Frontal cortex (tissue), 4 donors: ENCODE results near the gene TMEM150B. TPM values are rescaled to one million over a fixed set of nuclear protein-coding genes. Genes with fewer than 3 reads are reported as not detected.

Experiments used
- DNase-seq, 2 donors: peaks; one replicate each; pipeline ENCODE4 v3.0.0; 2012; ENCODE audit warnings: low spot score in 2 of 2
- FAIRE-seq: peaks from 2 replicates; lab custom pipeline; 2012; peaks lifted over from hg19 to GRCh38; lab: Jason Lieb, UNC
- total RNA-seq: library from RNA; depleted of rRNA; stranded (reverse); fragments of >200 nt; gene quantifications from one replicate; pipeline ENCODE4 v1.2.3, GENCODE V29; 2014
- donor health status: control.
- donor health status: control.
- donor health status: control.

The TMEM150B gene
- total RNA-seq: not detected

DNA sequence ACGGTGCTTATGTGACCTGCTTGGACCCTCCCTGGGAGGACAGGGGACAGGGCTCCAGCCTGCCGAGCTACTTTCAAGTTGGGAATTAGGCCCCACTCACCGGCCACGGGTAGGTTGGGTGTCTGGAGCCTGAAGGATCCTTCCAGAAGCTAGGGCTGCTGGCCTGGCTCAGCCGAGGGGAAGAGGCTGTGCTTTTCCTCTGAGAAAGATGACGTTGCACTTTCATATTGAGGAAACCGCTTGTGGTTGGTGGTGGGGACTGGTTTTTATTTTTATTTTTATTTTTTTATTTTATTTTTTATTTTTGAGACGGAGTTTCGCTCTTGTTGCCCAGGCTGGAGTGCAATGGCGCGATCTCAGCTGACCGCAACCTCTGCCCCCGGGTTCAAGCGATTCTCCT is at the start of gene TMEM150B:
Gene TMEM150B, minus strand, starts transcription at position 170 of the 400 bp plus-strand sequence. CDS start 4,305 bp downstream, outside the sequence.
- FAIRE-seq: no peak

DNA sequence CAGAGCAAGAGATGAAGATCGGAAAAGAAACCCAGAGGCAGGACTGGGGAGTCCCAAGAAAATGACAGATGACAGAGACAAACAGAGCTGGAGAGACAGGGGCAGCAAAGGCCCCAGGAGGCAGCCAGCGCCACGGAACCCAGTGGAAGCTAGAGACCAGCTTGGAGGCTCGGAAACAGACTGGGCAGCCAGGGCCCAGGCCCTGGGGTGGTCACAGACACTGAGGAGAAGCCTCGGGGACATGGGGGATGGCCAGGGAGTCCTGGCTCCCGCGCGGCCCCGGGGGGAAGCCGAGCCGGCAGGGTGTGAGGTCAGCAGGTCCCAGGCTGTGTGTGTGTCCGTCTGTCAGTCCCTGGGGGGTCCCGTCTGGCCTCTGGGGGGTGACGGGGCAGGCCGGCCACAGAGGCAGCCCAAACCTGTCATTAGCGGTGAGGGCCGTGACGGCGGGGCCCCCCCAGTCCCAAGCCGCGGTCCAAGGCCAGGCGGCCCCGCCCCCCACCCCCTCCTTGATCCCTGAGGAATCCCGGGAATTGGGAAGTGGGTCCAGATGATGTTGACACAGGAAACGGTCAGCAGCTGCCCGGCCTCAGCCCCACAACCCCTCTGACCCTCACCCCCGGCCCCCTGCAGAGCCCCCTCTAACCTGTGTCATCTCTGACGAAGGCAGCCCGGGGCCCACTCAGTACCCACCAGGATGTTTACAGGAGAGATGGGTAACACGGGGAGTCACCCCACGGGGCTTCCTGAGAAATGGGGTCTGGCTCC is 49.0 kb upstream of the TMEM150B start:
- DNase-seq: no peak
- FAIRE-seq: no peak

More for the DNA sequence above, at the start of gene TMEM150B:
- no peak for DNase-seq

- FAIRE-seq (no peak), DNase-seq (no peak)
These were observed 48.3 kb upstream of the TMEM150B start for GRCh38 chr19:55373306-55373992.

- DNase-seq: no peak
- FAIRE-seq: no peak
These were observed 47.4 kb upstream of the TMEM150B start for GRCh38 chr19:55372316-55373081.

DNA sequence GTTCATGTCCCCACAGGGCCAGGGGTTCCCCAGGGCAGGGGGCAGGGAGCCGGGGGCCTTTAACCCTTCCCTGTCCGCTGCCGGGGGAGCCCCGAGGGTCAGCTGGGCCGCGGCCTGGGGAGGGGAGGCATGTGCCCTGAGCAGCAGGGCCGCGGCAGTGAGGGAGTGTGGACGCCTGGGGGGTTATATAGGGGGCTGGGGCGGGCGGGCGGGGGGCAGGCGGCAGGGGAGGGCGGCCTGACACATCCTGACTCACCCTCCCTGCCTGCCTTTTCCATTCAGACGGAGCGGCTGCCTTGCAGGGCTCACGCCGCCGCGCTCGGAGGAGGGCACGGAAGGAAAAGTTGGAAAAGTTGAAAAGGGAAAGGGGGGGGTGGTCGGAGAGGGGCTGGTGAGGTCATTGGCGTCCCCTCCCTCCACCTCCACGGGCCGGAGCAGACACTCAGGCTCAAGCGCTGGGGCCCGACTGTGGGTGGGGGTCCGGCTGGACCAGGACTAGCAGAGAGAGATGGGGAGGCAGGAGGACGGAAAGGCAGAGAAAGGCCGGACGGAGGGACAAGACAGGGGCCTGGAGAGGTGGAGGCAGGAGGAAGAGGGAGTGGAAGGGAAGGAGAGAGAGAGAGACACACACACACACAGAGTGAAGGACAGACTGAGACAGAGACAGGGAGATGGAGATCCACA is 45.3 kb upstream of the TMEM150B start, which contains the start of gene IL11:
Gene IL11, minus strand, starts transcription at position 159 of the 684 bp plus-strand sequence. Its CDS starts 153 bp downstream, at position 6.
- FAIRE-seq: no peak
- DNase-seq: no peak

GRCh38 chr19:55369653-55370304 is 44.6 kb upstream of the TMEM150B start:
- FAIRE-seq (no peak), DNase-seq (peak; percentile 68 to 86)

DNA sequence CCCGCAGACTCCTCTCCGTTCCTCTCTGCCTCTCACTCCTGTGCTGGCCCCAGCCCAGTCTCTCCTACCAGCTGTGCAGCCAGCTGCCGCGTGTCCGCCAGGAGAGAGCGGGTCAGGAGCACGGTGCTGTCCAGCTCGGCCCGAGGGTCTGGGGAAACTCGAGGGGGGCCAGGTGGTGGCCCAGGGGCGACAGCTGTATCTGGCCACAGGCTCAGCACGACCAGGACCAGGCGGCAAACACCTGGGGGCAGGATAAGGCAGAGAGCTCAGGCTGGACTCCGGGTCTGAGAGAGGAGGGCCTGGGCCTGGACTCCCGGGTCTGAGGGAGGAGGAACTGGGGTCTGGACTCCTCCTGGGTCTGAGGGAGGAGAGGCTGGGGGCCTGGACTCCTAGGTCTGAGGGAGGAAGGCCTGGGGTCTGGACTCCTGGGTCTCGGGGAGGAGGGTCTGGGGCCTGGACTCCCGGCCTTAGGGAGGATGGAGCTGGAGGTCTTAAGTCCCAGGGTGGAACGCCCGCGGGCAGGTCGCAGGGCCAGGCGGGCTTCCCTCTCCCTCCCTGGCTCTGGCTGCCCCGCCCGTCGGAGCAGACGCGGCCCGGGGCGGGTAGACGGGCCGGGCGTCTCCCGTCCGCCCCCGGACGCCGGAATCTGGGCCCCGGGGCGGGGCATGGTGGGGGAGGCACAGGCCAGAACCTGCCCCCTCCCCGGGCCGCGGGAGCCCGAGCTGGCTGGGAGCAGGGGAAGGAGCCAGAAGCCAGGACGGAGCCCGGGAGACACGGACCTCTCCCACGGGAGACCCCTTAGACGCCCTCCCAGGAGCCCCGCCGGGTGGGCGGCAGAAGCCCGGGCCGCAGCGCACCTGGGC is 43.8 kb upstream of the TMEM150B start:
- no peak for DNase-seq
- FAIRE-seq: no peak

GRCh38 chr19:55368106-55368505 is 43.0 kb upstream of the TMEM150B start:
- DNase-seq: no peak
- no peak for FAIRE-seq

DNA sequence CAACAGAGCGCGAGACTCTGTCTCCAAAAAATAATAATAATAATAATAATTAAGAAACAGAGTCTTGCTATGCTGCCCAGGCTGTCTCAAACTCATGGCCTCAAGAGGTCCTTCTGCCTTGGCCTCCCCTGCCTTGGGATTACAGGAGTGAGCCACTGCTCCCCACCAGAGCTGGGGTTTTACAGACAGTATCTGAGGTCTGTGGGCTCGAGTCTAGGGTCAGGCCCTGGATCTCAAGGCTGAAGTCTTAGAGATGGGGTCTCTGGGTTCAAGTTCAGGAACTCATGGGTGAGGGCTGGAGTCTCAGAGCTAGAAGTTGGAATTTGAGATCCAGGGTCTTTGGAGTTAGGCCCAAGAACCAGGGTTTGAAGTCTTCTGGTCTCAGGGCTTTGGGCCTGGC is 41.6 kb upstream of the TMEM150B start:
- FAIRE-seq (no peak), DNase-seq (no peak)

DNA sequence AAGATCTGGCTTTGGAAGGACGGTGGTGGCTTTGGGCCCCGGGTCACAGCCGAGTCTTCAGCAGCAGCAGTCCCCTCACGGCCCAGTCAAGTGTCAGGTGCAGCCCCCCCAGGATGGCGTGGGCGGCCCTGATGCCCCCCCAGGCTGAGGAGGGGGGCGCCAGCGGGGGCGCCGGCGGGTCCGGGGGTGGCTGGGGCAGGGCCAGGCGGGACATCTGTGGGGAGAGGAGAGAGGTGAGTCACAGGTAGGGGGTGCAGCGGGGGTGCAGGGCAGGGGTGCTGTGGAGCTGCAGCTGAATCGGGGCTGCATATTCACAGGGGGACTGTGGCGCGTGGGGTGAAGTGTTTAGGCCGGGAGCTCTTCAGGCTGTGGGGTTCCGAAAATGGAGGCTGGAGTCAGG is 40.8 kb upstream of the TMEM150B start:
- FAIRE-seq: no peak
- DNase-seq: no peak

- DNase-seq (no peak), FAIRE-seq (no peak)
These were observed 40.1 kb upstream of the TMEM150B start for GRCh38 chr19:55365245-55365644.

GRCh38 chr19:55362990-55363716 is 38.0 kb upstream of the TMEM150B start, which contains the start of gene GARIN5B:
Gene GARIN5B, minus strand, starts transcription at chr19:55363260. Its CDS starts 194 bp downstream, at chr19:55363066.
- FAIRE-seq (no peak), DNase-seq (no peak)

DNA sequence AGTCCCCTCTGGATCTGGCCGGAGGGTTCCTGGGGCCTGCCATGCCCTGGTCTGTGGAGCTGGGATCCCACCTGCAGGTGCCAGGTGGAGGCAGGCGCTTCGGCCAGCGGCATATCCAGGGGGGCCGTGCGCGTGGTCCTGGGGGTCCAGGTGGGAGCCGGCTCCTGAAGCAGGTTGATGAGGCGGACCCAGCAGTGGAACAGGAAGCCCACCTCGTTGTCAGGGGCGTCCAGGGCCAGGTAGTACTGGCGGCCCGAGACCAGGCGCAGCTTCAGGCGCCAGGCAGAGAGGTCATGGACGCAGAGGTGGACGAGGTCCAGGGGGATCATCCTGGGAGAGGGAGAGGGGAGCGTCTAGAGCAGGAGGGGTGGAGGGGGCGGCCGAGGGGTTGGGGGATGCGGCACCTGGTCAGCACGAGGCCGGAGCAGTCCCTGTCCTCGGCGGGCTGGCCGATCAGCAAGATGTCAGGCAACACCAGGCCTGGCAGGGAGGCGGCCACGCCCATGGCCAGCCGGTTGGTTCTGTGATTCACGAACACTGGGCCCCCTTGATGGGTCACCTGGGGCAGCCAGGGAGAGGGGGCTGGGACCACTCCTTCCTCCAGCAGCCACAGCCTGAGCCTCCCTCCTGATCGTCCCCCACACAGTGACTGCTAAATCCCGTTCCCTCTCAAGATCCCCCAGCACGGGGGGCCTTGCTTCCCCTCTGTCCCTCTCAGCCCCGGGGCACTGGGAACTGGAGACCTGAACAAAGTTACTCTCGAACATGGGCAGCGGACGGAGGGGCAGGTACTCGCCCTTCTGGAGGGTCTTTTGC is 37.2 kb upstream of the TMEM150B start:
- DNase-seq (no peak), FAIRE-seq (no peak)

- FAIRE-seq (no peak), DNase-seq (no peak)
These were observed 35.8 kb upstream of the TMEM150B start for GRCh38 chr19:55360902-55361301.

DNA sequence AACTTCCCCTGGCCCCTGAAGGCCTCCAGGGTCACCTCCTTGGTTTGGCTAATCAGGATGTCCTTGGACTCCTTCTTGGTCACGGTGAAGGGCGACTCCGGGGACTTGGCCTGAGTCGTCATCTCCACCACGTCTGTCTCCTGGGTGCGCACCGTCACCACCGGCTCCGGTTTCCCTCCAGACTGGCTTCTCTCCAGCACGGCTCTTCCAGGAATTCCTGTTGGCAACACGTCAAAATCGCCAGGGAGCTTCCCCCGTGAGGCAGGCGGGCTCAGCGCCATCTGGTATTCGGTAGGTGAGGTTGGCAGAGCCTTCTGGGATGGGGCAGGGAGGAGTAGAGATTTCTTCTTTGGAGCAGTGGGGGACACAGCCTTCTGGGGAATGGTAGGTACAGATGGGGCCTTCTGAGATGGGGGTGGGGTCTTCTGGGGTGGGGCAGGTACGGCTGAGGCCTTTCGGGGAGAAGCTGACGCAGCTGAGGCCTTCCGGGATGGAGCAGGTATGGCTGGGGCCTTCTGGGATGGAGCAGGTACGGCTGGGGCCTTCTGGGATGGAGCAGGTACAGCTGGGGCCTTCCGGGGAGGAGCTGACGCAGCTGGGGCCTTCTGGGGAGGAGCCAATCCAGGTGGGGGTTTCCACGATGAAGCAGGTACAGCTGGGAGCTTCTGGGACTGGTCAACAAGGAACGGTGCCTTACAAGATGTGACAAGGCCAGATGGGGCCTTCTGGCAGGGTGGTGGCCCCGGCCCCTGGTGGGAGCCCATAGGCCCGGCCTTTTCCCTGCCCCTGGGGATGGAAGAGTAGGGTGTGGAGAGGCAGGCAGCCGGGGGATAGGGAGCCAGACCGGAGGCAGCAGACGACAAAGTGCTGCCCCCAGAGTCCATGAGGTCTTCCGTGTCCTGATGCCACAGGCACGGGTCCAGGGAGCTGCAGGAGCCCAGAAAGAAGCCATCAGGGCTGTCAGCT is 34.1 kb upstream of the TMEM150B start:
- no peak for DNase-seq
- no peak for FAIRE-seq

- no peak for DNase-seq
- FAIRE-seq: no peak
These were observed 33.4 kb upstream of the TMEM150B start for GRCh38 chr19:55358493-55358892.
